ENCODE results near the gene BCO2. TPM values are rescaled to one million over a fixed set of nuclear protein-coding genes. Genes with fewer than 3 reads are reported as not detected.

The BCO2 gene
- total and polyA plus RNA-seq, 4 donors, result 0.70 to 190 (median 78.8) TPM

DNA sequence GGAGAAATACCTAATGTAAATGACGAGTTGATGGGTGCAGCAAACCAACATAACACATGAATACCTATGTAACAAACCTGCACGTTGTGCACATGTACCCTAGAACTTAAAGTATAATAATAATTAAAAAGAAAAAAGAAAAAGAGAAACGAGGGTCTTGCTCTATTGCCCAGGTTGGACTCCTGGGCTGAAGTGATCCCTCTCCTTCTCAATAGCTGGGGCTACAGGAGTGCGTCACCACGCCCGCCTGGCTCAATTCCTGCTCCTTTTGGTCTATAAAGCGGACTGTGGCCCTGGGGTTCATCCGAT lies 50.4 kb downstream of the BCO2 start (continued):
- TF ChIP-seq, protein P1, sequence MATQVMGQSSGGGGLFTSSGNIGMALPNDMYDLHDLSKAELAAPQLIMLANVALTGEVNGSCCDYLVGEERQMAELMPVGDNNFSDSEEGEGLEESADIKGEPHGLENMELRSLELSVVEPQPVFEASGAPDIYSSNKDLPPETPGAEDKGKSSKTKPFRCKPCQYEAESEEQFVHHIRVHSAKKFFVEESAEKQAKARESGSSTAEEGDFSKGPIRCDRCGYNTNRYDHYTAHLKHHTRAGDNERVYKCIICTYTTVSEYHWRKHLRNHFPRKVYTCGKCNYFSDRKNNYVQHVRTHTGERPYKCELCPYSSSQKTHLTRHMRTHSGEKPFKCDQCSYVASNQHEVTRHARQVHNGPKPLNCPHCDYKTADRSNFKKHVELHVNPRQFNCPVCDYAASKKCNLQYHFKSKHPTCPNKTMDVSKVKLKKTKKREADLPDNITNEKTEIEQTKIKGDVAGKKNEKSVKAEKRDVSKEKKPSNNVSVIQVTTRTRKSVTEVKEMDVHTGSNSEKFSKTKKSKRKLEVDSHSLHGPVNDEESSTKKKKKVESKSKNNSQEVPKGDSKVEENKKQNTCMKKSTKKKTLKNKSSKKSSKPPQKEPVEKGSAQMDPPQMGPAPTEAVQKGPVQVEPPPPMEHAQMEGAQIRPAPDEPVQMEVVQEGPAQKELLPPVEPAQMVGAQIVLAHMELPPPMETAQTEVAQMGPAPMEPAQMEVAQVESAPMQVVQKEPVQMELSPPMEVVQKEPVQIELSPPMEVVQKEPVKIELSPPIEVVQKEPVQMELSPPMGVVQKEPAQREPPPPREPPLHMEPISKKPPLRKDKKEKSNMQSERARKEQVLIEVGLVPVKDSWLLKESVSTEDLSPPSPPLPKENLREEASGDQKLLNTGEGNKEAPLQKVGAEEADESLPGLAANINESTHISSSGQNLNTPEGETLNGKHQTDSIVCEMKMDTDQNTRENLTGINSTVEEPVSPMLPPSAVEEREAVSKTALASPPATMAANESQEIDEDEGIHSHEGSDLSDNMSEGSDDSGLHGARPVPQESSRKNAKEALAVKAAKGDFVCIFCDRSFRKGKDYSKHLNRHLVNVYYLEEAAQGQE (IDR thresholded peaks at IDR 0.05), result no peak
- TF ChIP-seq RXRA (IDR thresholded peaks at IDR 0.05), result no peak
- TF ChIP-seq, protein P2, sequence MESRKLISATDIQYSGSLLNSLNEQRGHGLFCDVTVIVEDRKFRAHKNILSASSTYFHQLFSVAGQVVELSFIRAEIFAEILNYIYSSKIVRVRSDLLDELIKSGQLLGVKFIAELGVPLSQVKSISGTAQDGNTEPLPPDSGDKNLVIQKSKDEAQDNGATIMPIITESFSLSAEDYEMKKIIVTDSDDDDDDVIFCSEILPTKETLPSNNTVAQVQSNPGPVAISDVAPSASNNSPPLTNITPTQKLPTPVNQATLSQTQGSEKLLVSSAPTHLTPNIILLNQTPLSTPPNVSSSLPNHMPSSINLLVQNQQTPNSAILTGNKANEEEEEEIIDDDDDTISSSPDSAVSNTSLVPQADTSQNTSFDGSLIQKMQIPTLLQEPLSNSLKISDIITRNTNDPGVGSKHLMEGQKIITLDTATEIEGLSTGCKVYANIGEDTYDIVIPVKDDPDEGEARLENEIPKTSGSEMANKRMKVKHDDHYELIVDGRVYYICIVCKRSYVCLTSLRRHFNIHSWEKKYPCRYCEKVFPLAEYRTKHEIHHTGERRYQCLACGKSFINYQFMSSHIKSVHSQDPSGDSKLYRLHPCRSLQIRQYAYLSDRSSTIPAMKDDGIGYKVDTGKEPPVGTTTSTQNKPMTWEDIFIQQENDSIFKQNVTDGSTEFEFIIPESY (IDR thresholded peaks at IDR 0.05), result peak; percentile 34

DNA sequence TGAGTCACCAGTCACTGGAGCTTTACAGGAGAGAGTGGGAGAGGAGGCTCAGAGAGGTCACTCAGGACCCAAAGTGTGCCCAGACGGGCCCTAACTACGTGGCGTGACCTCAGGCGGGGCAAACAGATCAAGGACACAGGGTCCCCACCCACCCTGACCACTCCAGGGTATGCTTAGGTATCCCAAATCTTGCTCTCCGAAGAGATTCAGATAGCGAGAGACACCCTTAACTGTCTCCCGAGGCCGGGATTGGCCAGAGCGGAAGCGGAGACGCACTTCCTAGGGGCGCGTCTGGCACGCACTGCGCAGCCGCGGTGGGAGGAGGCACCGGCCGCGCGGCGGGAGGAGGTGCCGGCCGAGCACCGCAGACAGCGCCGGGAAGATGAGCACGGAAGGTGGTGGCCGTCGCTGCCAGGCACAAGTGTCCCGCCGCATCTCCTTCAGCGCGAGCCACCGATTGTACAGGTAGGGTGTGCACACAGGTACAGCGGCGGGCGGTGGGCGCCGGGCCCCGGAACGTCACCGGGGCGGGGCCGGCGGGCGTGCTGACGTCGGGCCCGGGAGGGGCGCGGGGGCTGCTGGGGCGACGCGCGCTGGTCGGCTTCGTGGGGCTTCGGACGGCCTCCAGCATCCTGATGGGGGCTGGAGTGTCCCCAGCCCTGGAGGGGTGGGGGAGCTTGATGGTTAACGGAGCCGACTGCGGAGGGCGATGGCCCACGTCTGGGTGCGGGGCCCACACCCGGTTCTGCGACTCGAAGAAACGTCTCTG lies 50.9 kb downstream of the BCO2 start, which contains the start of gene PTS:
TSS of gene PTS (plus strand) at position 367 of the 769 bp plus-strand sequence. CDS start at position 383, 16 bp downstream.
- DNase-seq (ENCODE audit: low spot score), result peak; percentile 84
- under 1% methylated on average over 70 of the region's 70 CpGs for WGBS
- Histone ChIP-seq H3K9me3 (ENCODE audit: control insufficient read depth in 4 of 4, low read length in 3 of 4) (no peaks in the 10 kb centered on the region), H3K4me1 (ENCODE audit: control insufficient read depth in 4 of 4, insufficient read depth in 4 of 4, low read length in 3 of 4) (peaks cover 18 to 43% (median 26%) of the 10 kb centered on the region in 4 donors), H3K27ac (ENCODE audit: low read depth in 1 of 2, low read length in 2 of 2) (peak within 1 kb of the TSS; percentile 96 to 97), H3K4me3 (ENCODE audit: low read depth in 1 of 3, low read length in 3 of 3) (peak within 1 kb of the TSS; percentile 60 to 82 (median 61)), H3K27me3 (ENCODE audit: control insufficient read depth in 4 of 4, insufficient read depth in 4 of 4, low read length in 3 of 4) (no peaks in the 10 kb centered on the region), H3K9ac (ENCODE audit: low read depth in 1 of 2, low read length in 2 of 2) (peak within 1 kb of the TSS; percentile 77 to 97), H3K36me3 (ENCODE audit: control insufficient read depth in 4 of 4, insufficient read depth in 3 of 4, low read depth in 1 of 4, low read length in 3 of 4) (peaks cover 5 to 26% (median 18%) of the 10 kb centered on the region in 4 donors)
- TF ChIP-seq EGR1 (IDR thresholded peaks at IDR 0.05; ENCODE audit: low read depth in 2 of 2) (peak in 1 of 2 donors; percentile 32), RAD21 (IDR thresholded peaks at IDR 0.05) (peak; percentile 34 to 38), FOXA2 (IDR thresholded peaks at IDR 0.05) (no peak), GABPA (IDR thresholded peaks at IDR 0.05 in 1 of 2, conservative IDR thresholded peaks at IDR 0.05 in 1 of 2) (peak in 1 of 2 donors; percentile 81), HNF4A (conservative IDR thresholded peaks at IDR 0.05) (peak; percentile 19 to 95), SP1 (IDR thresholded peaks at IDR 0.05) (peak; percentile 85), HNF4G (IDR thresholded peaks at IDR 0.05) (no peak), TAF1 (conservative IDR thresholded peaks at IDR 0.05) (peak; percentile 47), RXRA (IDR thresholded peaks at IDR 0.05) (peak; percentile 80 to 91), FOXA1 (IDR thresholded peaks at IDR 0.05) (no peak), JUND (IDR thresholded peaks at IDR 0.05) (peak; percentile 82 to 86), YY1 (IDR thresholded peaks at IDR 0.05) (no peak), NR2F2 (IDR thresholded peaks at IDR 0.05) (peak; percentile 66)
- TF ChIP-seq, protein P1 (IDR thresholded peaks at IDR 0.05), result peak; percentile 92
- TF ChIP-seq, protein P3, sequence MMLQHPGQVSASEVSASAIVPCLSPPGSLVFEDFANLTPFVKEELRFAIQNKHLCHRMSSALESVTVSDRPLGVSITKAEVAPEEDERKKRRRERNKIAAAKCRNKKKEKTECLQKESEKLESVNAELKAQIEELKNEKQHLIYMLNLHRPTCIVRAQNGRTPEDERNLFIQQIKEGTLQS (IDR thresholded peaks at IDR 0.05), result no peak
- TF ChIP-seq, protein P4, sequence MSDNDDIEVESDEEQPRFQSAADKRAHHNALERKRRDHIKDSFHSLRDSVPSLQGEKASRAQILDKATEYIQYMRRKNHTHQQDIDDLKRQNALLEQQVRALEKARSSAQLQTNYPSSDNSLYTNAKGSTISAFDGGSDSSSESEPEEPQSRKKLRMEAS (IDR thresholded peaks at IDR 0.05), result peak; percentile 34
- TF ChIP-seq, protein P5, sequence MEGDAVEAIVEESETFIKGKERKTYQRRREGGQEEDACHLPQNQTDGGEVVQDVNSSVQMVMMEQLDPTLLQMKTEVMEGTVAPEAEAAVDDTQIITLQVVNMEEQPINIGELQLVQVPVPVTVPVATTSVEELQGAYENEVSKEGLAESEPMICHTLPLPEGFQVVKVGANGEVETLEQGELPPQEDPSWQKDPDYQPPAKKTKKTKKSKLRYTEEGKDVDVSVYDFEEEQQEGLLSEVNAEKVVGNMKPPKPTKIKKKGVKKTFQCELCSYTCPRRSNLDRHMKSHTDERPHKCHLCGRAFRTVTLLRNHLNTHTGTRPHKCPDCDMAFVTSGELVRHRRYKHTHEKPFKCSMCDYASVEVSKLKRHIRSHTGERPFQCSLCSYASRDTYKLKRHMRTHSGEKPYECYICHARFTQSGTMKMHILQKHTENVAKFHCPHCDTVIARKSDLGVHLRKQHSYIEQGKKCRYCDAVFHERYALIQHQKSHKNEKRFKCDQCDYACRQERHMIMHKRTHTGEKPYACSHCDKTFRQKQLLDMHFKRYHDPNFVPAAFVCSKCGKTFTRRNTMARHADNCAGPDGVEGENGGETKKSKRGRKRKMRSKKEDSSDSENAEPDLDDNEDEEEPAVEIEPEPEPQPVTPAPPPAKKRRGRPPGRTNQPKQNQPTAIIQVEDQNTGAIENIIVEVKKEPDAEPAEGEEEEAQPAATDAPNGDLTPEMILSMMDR (IDR thresholded peaks at IDR 0.05; ENCODE audit: low read depth, low read length, missing input control), result no peak
- TF ChIP-seq, protein P2 (IDR thresholded peaks at IDR 0.05), result no peak
